Measurements from ENCODE around the gene GPR180. TPM values are rescaled to one million over a fixed set of nuclear protein-coding genes. Genes with fewer than 3 reads are reported as not detected.
"Not testable (repeated sequence)": the region's sequence is repeated elsewhere in the genome, so short reads cannot be mapped to it uniquely, and the experiment has no call there.

GPR180 gene
- total RNA-seq, 4 donors from 2014 or later: 2.0 to 4.2 (median 2.8) TPM

- Histone ChIP-seq H3K4me3 (no peak overlapping the region), H3K4me1 (peaks cover 8% of the 10 kb centered on the region), H3K27me3 (no peaks in the 10 kb centered on the region), H3K36me3 (no peaks in the 10 kb centered on the region), H3K9me3 (peaks cover 6% of the 10 kb centered on the region), H3K27ac (no peak overlapping the region)
- DNase-seq (ENCODE audit: low spot score in 2 of 2): no peak
- no peak for TF ChIP-seq CTCF (IDR thresholded peaks at IDR 0.05)
- no peak for TF ChIP-seq POLR2A (IDR thresholded peaks at IDR 0.05)
- TF ChIP-seq POLR2AphosphoS5 (IDR thresholded peaks at IDR 0.05): no peak
- no peak for TF ChIP-seq EP300 (IDR thresholded peaks at IDR 0.05)
- 78% methylated on average over 1 of the region's 1 CpG for WGBS
Observed at GRCh38 chr13:94636942-94637578, 35.4 kb downstream of the GPR180 start.

GRCh38 chr13:94637677-94638076 is 36.0 kb downstream of the GPR180 start:
- H3K4me1 ChIP-seq; H3K36me3 ChIP-seq; H3K27ac ChIP-seq; H3K4me3 ChIP-seq; H3K9me3 ChIP-seq; DNase-seq (ENCODE audit: low spot score in 2 of 2); H3K27me3 ChIP-seq: not testable (repeated sequence)
- WGBS: 97% methylated on average over 3 of the region's 3 CpGs

GRCh38 chr13:94640721-94641120 is 39.1 kb downstream of the GPR180 start:
- TF ChIP-seq POLR2A (IDR thresholded peaks at IDR 0.05): no peak
- Histone ChIP-seq H3K4me3 (no peak overlapping the region), H3K4me1 (peaks cover 9% of the 10 kb centered on the region), H3K27me3 (no peaks in the 10 kb centered on the region), H3K9me3 (no peaks in the 10 kb centered on the region), H3K27ac (peak overlapping the region; percentile 44), H3K36me3 (no peaks in the 10 kb centered on the region)
- DNase-seq (ENCODE audit: low spot score in 2 of 2): no peak
- WGBS: 40% methylated on average over 2 of the region's 2 CpGs

GRCh38 chr13:94641409-94641941 is 39.8 kb downstream of the GPR180 start:
- H3K9me3 ChIP-seq: no peaks in the 10 kb centered on the region
- no peaks in the 10 kb centered on the region for H3K36me3 ChIP-seq
- no peak overlapping the region for H3K4me3 ChIP-seq
- WGBS: 13% methylated on average over 3 of the region's 3 CpGs
- peak overlapping the region; percentile 44 for H3K27ac ChIP-seq
- no peaks in the 10 kb centered on the region for H3K27me3 ChIP-seq
- TF ChIP-seq EP300 (IDR thresholded peaks at IDR 0.05): no peak
- TF ChIP-seq CTCF (IDR thresholded peaks at IDR 0.05): no peak
- no peak for TF ChIP-seq POLR2A (IDR thresholded peaks at IDR 0.05)
- TF ChIP-seq POLR2AphosphoS5 (IDR thresholded peaks at IDR 0.05): no peak
- no peak for DNase-seq (ENCODE audit: low spot score in 2 of 2)
- peaks cover 9% of the 10 kb centered on the region for H3K4me1 ChIP-seq

GRCh38 chr13:94646904-94647303 is 45.2 kb downstream of the GPR180 start:
- H3K9me3 ChIP-seq: no peaks in the 10 kb centered on the region
- peaks cover 2% of the 10 kb centered on the region for H3K4me1 ChIP-seq
- H3K4me3 ChIP-seq: no peak overlapping the region
- H3K27ac ChIP-seq: no peak overlapping the region
- no peak for TF ChIP-seq POLR2AphosphoS5 (IDR thresholded peaks at IDR 0.05)
- H3K27me3 ChIP-seq: no peaks in the 10 kb centered on the region
- 84% methylated on average over 4 of the region's 4 CpGs for WGBS
- no peak for DNase-seq (ENCODE audit: low spot score in 2 of 2)
- H3K36me3 ChIP-seq: no peaks in the 10 kb centered on the region

GRCh38 chr13:94656176-94656575 is 54.5 kb downstream of the GPR180 start:
- H3K36me3 ChIP-seq: no peaks in the 10 kb centered on the region
- 85% methylated on average over 1 of the region's 1 CpG for whole genome bisulfite sequencing
- no peak for DNase-seq (ENCODE audit: low spot score in 2 of 2)
- H3K4me3 ChIP-seq: no peak overlapping the region
- no peaks in the 10 kb centered on the region for H3K4me1 ChIP-seq
- H3K27ac ChIP-seq: no peak overlapping the region
- TF ChIP-seq EP300 (IDR thresholded peaks at IDR 0.05) (no peak), POLR2AphosphoS5 (IDR thresholded peaks at IDR 0.05) (no peak), CTCF (IDR thresholded peaks at IDR 0.05) (no peak), POLR2A (IDR thresholded peaks at IDR 0.05) (no peak)
- no peaks in the 10 kb centered on the region for H3K9me3 ChIP-seq
- no peaks in the 10 kb centered on the region for H3K27me3 ChIP-seq

- Histone ChIP-seq H3K9me3 (no peaks in the 10 kb centered on the region), H3K27me3 (no peaks in the 10 kb centered on the region), H3K27ac (no peak overlapping the region), H3K36me3 (no peaks in the 10 kb centered on the region), H3K4me1 (no peaks in the 10 kb centered on the region), H3K4me3 (no peak overlapping the region)
- 35% methylated on average over 1 of the region's 1 CpG for WGBS
- no peak for DNase-seq (ENCODE audit: low spot score in 2 of 2)
- TF ChIP-seq CTCF (IDR thresholded peaks at IDR 0.05) (no peak), EP300 (IDR thresholded peaks at IDR 0.05) (no peak), POLR2A (IDR thresholded peaks at IDR 0.05) (no peak), POLR2AphosphoS5 (IDR thresholded peaks at IDR 0.05) (no peak)
Observed at GRCh38 chr13:94656766-94657165, 55.1 kb downstream of the GPR180 start.
